ENCODE results near the gene PHF21B. TPM values are rescaled to one million over a fixed set of nuclear protein-coding genes. Genes with fewer than 3 reads are reported as not detected.

Gene PHF21B
- total RNA-seq, 1 donor from 2014 or later, result 4.6 TPM

DNA sequence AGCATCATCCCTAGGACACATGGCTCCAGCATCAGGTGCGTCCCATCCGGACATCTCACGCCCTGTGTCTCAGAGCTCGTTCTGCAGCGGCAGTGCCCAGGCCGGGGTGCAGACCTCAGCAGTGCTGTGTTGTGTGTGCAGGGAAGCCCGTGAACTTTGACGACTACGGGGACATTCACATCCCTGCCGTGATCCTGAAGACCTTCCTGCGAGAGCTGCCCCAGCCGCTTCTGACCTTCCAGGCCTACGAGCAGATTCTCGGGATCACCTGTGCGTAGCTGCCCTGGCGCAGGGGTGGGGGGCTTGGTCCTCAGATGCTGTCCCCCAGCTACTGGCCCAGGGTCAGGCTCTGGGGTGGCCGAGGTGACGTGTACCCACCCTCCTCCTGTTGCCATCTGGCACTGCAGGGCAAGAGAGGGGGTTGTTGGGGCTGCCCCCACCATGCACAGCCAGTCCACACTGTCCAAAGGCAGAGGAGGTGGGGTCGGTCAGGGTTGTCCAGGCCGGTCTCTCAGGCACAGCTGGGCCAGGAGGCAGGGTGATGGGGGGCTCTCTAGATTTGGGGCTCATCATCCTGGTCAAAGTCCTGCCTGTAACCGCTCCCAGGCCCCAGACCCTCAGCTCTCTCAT lies 160.9 kb downstream of the PHF21B start:
- TF ChIP-seq, protein P1, sequence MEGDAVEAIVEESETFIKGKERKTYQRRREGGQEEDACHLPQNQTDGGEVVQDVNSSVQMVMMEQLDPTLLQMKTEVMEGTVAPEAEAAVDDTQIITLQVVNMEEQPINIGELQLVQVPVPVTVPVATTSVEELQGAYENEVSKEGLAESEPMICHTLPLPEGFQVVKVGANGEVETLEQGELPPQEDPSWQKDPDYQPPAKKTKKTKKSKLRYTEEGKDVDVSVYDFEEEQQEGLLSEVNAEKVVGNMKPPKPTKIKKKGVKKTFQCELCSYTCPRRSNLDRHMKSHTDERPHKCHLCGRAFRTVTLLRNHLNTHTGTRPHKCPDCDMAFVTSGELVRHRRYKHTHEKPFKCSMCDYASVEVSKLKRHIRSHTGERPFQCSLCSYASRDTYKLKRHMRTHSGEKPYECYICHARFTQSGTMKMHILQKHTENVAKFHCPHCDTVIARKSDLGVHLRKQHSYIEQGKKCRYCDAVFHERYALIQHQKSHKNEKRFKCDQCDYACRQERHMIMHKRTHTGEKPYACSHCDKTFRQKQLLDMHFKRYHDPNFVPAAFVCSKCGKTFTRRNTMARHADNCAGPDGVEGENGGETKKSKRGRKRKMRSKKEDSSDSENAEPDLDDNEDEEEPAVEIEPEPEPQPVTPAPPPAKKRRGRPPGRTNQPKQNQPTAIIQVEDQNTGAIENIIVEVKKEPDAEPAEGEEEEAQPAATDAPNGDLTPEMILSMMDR (IDR thresholded peaks at IDR 0.05; ENCODE audit: unreplicated experiment), result no peak
- Mint-ChIP-seq H3K36me3 (ENCODE audit: low read depth, unreplicated experiment) (no peaks in the 10 kb centered on the region), H3K4me1 (ENCODE audit: unreplicated experiment) (no peaks in the 10 kb centered on the region), H3K4me3 (ENCODE audit: unreplicated experiment) (no peak overlapping the region), H3K27ac (ENCODE audit: unreplicated experiment) (no peak overlapping the region), H3K9me3 (ENCODE audit: unreplicated experiment) (peaks cover 4% of the 10 kb centered on the region), H3K27me3 (ENCODE audit: unreplicated experiment) (peaks cover 2% of the 10 kb centered on the region)
- no peak for DNase-seq (ENCODE audit: low spot score)

DNA sequence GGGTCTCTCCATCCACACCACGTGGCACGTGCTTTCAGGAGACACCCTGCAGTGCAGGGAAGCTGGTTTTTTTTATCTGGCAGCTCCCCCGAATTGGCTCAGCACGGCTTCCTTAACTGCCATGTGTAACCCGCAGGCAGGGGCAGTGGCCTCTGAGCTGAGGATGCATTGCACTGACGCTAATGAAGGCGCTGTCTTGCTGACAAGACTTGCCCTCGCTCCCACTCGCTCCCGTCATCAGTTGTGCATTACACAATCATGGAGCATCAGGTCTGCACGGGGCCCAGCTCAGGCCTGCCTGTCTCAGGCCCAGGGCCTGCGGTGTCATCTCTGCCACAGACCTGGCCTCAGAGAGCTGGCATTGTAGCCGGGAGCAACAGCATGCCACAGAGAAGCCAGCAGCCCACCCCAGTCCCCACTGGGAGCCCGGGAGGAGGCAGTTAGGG lies 161.5 kb downstream of the PHF21B start:
- no peak for DNase-seq (ENCODE audit: low spot score)
- Mint-ChIP-seq H3K27ac (ENCODE audit: unreplicated experiment) (no peak overlapping the region), H3K36me3 (ENCODE audit: low read depth, unreplicated experiment) (no peaks in the 10 kb centered on the region), H3K27me3 (ENCODE audit: unreplicated experiment) (peaks cover 2% of the 10 kb centered on the region), H3K4me3 (ENCODE audit: unreplicated experiment) (no peak overlapping the region), H3K4me1 (ENCODE audit: unreplicated experiment) (no peaks in the 10 kb centered on the region), H3K9me3 (ENCODE audit: unreplicated experiment) (peaks cover 4% of the 10 kb centered on the region)
- TF ChIP-seq, protein P1 (IDR thresholded peaks at IDR 0.05; ENCODE audit: unreplicated experiment), result no peak

DNA sequence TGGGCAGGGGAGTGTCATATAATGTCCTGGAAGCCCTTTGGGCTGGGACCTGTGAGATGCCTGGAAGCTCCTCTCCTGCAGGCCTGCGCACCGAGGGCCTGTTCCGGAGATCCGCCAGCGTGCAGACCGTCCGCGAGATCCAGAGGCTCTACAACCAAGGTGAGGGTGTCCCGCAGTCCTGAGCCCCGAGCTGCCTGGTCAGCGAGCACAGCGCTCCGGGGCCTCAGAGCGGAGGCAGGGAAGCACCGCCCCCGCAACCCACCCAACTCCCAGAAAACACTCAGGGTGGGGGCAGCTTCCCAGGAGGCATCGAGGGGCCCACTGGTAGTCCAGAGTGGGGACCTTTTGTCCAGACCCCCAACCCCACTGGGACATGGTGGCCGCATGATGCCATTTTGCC lies 161.9 kb downstream of the PHF21B start:
- H3K4me1 Mint-ChIP-seq (ENCODE audit: unreplicated experiment), result no peaks in the 10 kb centered on the region
- peaks cover 4% of the 10 kb centered on the region for H3K9me3 Mint-ChIP-seq (ENCODE audit: unreplicated experiment)
- H3K27ac Mint-ChIP-seq (ENCODE audit: unreplicated experiment), result no peak overlapping the region
- peaks cover 2% of the 10 kb centered on the region for H3K27me3 Mint-ChIP-seq (ENCODE audit: unreplicated experiment)
- H3K36me3 Mint-ChIP-seq (ENCODE audit: low read depth, unreplicated experiment), result no peaks in the 10 kb centered on the region
- no peak for DNase-seq (ENCODE audit: low spot score)
- H3K4me3 Mint-ChIP-seq (ENCODE audit: unreplicated experiment), result no peak overlapping the region
- TF ChIP-seq, protein P1 (IDR thresholded peaks at IDR 0.05; ENCODE audit: unreplicated experiment), result no peak

DNA sequence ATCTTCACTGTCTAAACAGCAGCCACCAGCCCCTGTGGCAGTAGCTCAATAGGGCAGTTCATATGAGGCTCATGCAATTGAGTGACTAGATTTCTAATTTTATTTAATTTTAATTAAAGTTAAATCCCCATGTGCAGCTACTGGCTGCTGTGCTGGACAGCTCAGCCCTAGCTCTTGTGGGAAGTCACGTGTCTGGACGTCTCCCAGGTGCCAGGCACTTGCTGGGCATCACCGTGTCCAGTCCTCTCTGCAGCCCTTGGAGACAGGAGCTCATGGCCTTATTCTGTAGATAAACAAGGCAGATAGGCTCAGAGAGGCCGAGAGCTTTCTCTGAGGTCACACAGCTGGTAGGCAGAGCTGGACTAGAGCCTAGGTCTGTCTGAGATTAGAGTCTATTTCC lies 162.4 kb downstream of the PHF21B start:
- H3K4me3 Mint-ChIP-seq (ENCODE audit: unreplicated experiment), result no peak overlapping the region
- TF ChIP-seq, protein P1 (IDR thresholded peaks at IDR 0.05; ENCODE audit: unreplicated experiment), result no peak
- peaks cover 2% of the 10 kb centered on the region for H3K27me3 Mint-ChIP-seq (ENCODE audit: unreplicated experiment)
- H3K27ac Mint-ChIP-seq (ENCODE audit: unreplicated experiment), result no peak overlapping the region
- H3K4me1 Mint-ChIP-seq (ENCODE audit: unreplicated experiment), result no peaks in the 10 kb centered on the region
- no peak for DNase-seq (ENCODE audit: low spot score)
- peaks cover 4% of the 10 kb centered on the region for H3K9me3 Mint-ChIP-seq (ENCODE audit: unreplicated experiment)
- H3K36me3 Mint-ChIP-seq (ENCODE audit: low read depth, unreplicated experiment), result no peaks in the 10 kb centered on the region

DNA sequence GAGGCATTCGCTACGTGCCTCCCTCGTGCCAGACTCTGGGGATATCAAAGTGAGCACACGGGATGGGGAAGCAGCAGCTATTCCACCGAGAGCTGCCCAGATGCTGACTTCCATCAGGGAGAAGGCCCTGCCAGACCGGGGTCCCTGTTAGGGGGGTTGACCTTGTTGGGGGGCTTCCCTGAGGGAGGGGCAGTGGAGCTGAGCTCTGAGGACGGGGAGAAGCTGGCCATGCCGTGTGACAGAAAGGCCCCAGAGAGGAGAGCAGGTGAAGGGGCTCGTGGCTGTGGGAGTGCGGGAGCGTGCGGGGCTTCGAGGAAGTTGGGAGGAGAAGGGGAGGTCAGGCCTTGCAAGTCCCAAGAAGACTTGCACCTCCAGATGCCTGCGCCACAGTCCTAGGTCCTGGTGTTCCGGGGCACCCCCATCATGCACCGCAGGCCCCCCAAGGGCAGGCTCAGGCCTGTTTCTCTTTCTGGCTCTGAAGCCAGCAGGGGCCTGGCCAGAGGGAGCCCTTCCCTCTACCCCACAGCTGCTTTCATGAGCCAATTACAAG lies 163.0 kb downstream of the PHF21B start:
- Mint-ChIP-seq H3K36me3 (ENCODE audit: low read depth, unreplicated experiment) (no peaks in the 10 kb centered on the region), H3K27me3 (ENCODE audit: unreplicated experiment) (peaks cover 2% of the 10 kb centered on the region), H3K4me1 (ENCODE audit: unreplicated experiment) (no peaks in the 10 kb centered on the region), H3K4me3 (ENCODE audit: unreplicated experiment) (no peak overlapping the region), H3K27ac (ENCODE audit: unreplicated experiment) (no peak overlapping the region), H3K9me3 (ENCODE audit: unreplicated experiment) (peaks cover 4% of the 10 kb centered on the region)
- TF ChIP-seq, protein P1 (IDR thresholded peaks at IDR 0.05; ENCODE audit: unreplicated experiment), result no peak
- no peak for DNase-seq (ENCODE audit: low spot score)

All from endothelial cell (in vitro differentiated cells).